Right ventricle myocardium inferior (tissue), 1 donor: ENCODE results near the gene RHOA. TPM values are rescaled to one million over a fixed set of nuclear protein-coding genes. Genes with fewer than 3 reads are reported as not detected.
"Not testable (repeated sequence)": the region's sequence is repeated elsewhere in the genome, so short reads cannot be mapped to it uniquely, and the experiment has no call there.

Source experiments
- ATAC-seq: fragments of 200-7000 bp; cut with Tn5 transposase; one replicate; pipeline ENCODE4 v1.9.1; 2020; ENCODE audit warnings: mild to moderate bottlenecking, moderate library complexity
- DNase-seq: peaks from one replicate; pipeline ENCODE4 v3.0.0; 2021; ENCODE audit errors: missing footprints
- intact Hi-C: fragments of 100-400 bp; cut with DNase I; formaldehyde crosslinking; loops from one replicate; pipeline ENCODE4 v1.11.0; 2022
- total RNA-seq: library from RNA; stranded (reverse); fragmentation: NEBNext Ultra II Directional; extraction: Animal tissue kit (Norgen Biotek cat#: 25700); gene quantifications from one replicate; pipeline ENCODE4 v1.2.1, GENCODE V29; 2021
- donor health status: DM: no; HTN: yes; CAD: no; lungs with severe emphysema.

The RHOA gene
- total RNA-seq, 1 donor from 2014 or later: 285 TPM

- ATAC-seq, DNase-seq, intact Hi-C loops: not testable (repeated sequence)
Measured at GRCh38 chr3:49348361-49348760, 63.4 kb downstream of the RHOA start.

GRCh38 chr3:49346797-49347251 lies 65.0 kb downstream of the RHOA start:
- no peak for DNase-seq
- ATAC-seq: no peak
- intact Hi-C loops: no loop called here

- DNase-seq (no peak), ATAC-seq (no peak)
- intact Hi-C loops: no loop called here
Measured at GRCh38 chr3:49343163-49343562, 68.6 kb downstream of the RHOA start.

- intact Hi-C loops: loop anchor here (2.0 kb wide), 2 partner anchors 15 to 71 kb away; partner anchors contain the start of gene TCTA
- ATAC-seq: no peak
- DNase-seq: no peak
Measured at GRCh38 chr3:49341996-49342395, 69.8 kb downstream of the RHOA start.

- ATAC-seq (peak; percentile 98), DNase-seq (peak; percentile 98)
- intact Hi-C loops: loop anchor here (1.0 to 2.0 kb wide), 4 partner anchors 17 to 169 kb away; partner anchors contain the start of genes KLHDC8B and TCTA
Measured at GRCh38 chr3:49339941-49340800, 71.6 kb downstream of the RHOA start, which contains the start of gene USP4. Gene USP4, minus strand, starts transcription at chr3:49340053. Its CDS starts 29 bp downstream, at chr3:49340024.

GRCh38 chr3:49339581-49339940 lies 72.2 kb downstream of the RHOA start:
- peak; percentile 21 for ATAC-seq
- DNase-seq: no peak
- intact Hi-C loops: no loop called here

GRCh38 chr3:49333916-49334633 lies 77.7 kb downstream of the RHOA start:
- intact Hi-C loops: no loop called here
- ATAC-seq: no peak
- DNase-seq: no peak

- ATAC-seq: peak; percentile 31
- peak; percentile 81 for DNase-seq
- intact Hi-C loops: no loop called here
Measured at GRCh38 chr3:49333091-49333490, 78.7 kb downstream of the RHOA start.

GRCh38 chr3:49329186-49329585 lies 82.6 kb downstream of the RHOA start:
- no peak for ATAC-seq
- intact Hi-C loops: no loop called here
- no peak for DNase-seq

- intact Hi-C loops, DNase-seq, ATAC-seq: not testable (repeated sequence)
Measured at GRCh38 chr3:49328350-49328749, 83.4 kb downstream of the RHOA start.

- intact Hi-C loops: no loop called here
- DNase-seq: no peak
- ATAC-seq: no peak
Measured at GRCh38 chr3:49327485-49327884, 84.3 kb downstream of the RHOA start.

GRCh38 chr3:49324768-49325167 lies 87.0 kb downstream of the RHOA start:
- intact Hi-C loops: no loop called here
- DNase-seq: no peak
- ATAC-seq: no peak

GRCh38 chr3:49316696-49317457 lies 94.9 kb downstream of the RHOA start:
- intact Hi-C loops: no loop called here
- ATAC-seq (no peak), DNase-seq (no peak)

GRCh38 chr3:49313896-49314688 lies 97.7 kb downstream of the RHOA start:
- DNase-seq (no peak), ATAC-seq (no peak)
- intact Hi-C loops: no loop called here

- intact Hi-C loops: no loop called here
- no peak for DNase-seq
Measured at GRCh38 chr3:49311283-49311682, 100.5 kb downstream of the RHOA start.

GRCh38 chr3:49310677-49311076 lies 101.1 kb downstream of the RHOA start:
- intact Hi-C loops: no loop called here
- no peak for DNase-seq
- ATAC-seq: no peak

More at GRCh38 chr3:49311283-49311682, 100.5 kb downstream of the RHOA start:
- ATAC-seq: no peak
